ENCODE results near the gene KIAA0825. TPM values are rescaled to one million over a fixed set of nuclear protein-coding genes. Genes with fewer than 3 reads are reported as not detected.

Gene KIAA0825
- total RNA-seq, 2 donors from 2014 or later: 1.8 to 2.4 TPM

Other genes starting within 250 kb of the KIAA0825 start
- 1 to 10 TPM; 4.2 to 5.1 TPM for gene SLF1, start 65 bp upstream of the KIAA0825 start, total RNA-seq

All from left colon (tissue), 2 donors.